Astrocyte (in vitro differentiated cells and primary cell): ENCODE results near the gene GIMAP7. TPM values are rescaled to one million over a fixed set of nuclear protein-coding genes. Genes with fewer than 3 reads are reported as not detected.

ENCODE experiments used
- DNase-seq: peaks from one replicate; pipeline ENCODE4 v3.0.0-alpha.2; 2010; ENCODE audit warnings: low read depth
- FAIRE-seq: peaks from 2 replicates; lab custom pipeline; 2011; peaks lifted over from hg19 to GRCh38; lab: Jason Lieb, UNC
- H2AFZ ChIP-seq: 2 replicates; pipeline ENCODE4 v1.6.0; 2012; ENCODE audit warnings: low read depth, low read length, inconsistent platforms
- H3K27ac ChIP-seq: 2 replicates; pipeline ENCODE4 v1.5.1; 2011; ENCODE audit warnings: low read depth, low read length, inconsistent platforms
- H3K27me3 ChIP-seq: 2 replicates; pipeline ENCODE4 v1.6.0; 2011; ENCODE audit warnings: low read length, inconsistent platforms; ENCODE audit not compliant: insufficient read depth
- H3K36me3 ChIP-seq: 2 replicates; pipeline ENCODE4 v1.5.1; 2011; ENCODE audit warnings: low read length, inconsistent platforms; ENCODE audit not compliant: insufficient read depth
- H3K4me1 ChIP-seq: 2 replicates; pipeline ENCODE4 v1.5.1; 2011; ENCODE audit warnings: low read length, inconsistent platforms; ENCODE audit not compliant: insufficient read depth
- H3K4me2 ChIP-seq: 2 replicates; pipeline ENCODE4 v1.6.0; 2012; ENCODE audit warnings: low read length, inconsistent platforms
- H3K4me3 ChIP-seq: 2 replicates; pipeline ENCODE4 v1.5.1; 2011; ENCODE audit warnings: low read depth, mild to moderate bottlenecking, low read length, inconsistent platforms; ENCODE audit not compliant: insufficient read depth
- H3K79me2 ChIP-seq: 2 replicates; pipeline ENCODE4 v1.6.0; 2012; ENCODE audit warnings: mild to moderate bottlenecking, low read length, inconsistent platforms; ENCODE audit not compliant: insufficient read depth
- H3K9ac ChIP-seq: 2 replicates; pipeline ENCODE4 v1.6.0; 2012; ENCODE audit warnings: mild to moderate bottlenecking, low read length, inconsistent platforms
- H3K9me3 ChIP-seq: 2 replicates; pipeline ENCODE4 v1.5.1; 2012; ENCODE audit warnings: low read depth, mild to moderate bottlenecking, low read length, inconsistent platforms; ENCODE audit not compliant: insufficient read depth
- H4K20me1 ChIP-seq: 2 replicates; pipeline ENCODE4 v1.6.0; 2012; ENCODE audit warnings: low read length, inconsistent platforms; ENCODE audit not compliant: insufficient read depth
- H3K27ac Mint-ChIP-seq: one replicate; pipeline ENCODE4 v1.8.0; 2021; ENCODE audit warnings: mild to moderate bottlenecking, mixed read lengths; ENCODE audit not compliant: unreplicated experiment
- H3K27me3 Mint-ChIP-seq: one replicate; pipeline ENCODE4 v1.8.0; 2021; ENCODE audit warnings: low read depth, mixed read lengths; ENCODE audit not compliant: unreplicated experiment
- H3K36me3 Mint-ChIP-seq: one replicate; pipeline ENCODE4 v1.8.0; 2021; ENCODE audit warnings: low read depth, mixed read lengths; ENCODE audit not compliant: unreplicated experiment
- H3K4me1 Mint-ChIP-seq: one replicate; pipeline ENCODE4 v1.8.0; 2021; ENCODE audit warnings: low read depth, mixed read lengths; ENCODE audit not compliant: unreplicated experiment
- H3K4me3 Mint-ChIP-seq: one replicate; pipeline ENCODE4 v1.8.0; 2021; ENCODE audit warnings: mild to moderate bottlenecking, moderate library complexity, mixed read lengths; ENCODE audit not compliant: unreplicated experiment
- H3K9me3 Mint-ChIP-seq: one replicate; pipeline ENCODE4 v1.8.0; 2021; ENCODE audit warnings: mild to moderate bottlenecking, mixed read lengths; ENCODE audit not compliant: unreplicated experiment
- CTCF ChIP-seq: IDR thresholded peaks from 2 replicates; pipeline ENCODE4 v1.5.1; 2011; ENCODE audit warnings: low read depth, mild to moderate bottlenecking, inconsistent platforms, low read length, moderate library complexity; ENCODE audit not compliant: insufficient read depth
- EZH2 ChIP-seq: IDR thresholded peaks from 2 replicates; pipeline ENCODE4 v1.6.1; 2012; ENCODE audit warnings: mild to moderate bottlenecking, low read length, inconsistent platforms; ENCODE audit not compliant: insufficient read depth
- total RNA-seq: library from RNA; stranded (reverse); gene quantifications from 2 replicates; pipeline ENCODE4 v1.2.1, GENCODE V29; 2021

Gene GIMAP7
- total RNA-seq, 1 donor from 2014 or later, result not detected

- H3K9ac ChIP-seq, result no peak overlapping the region
- DNase-seq (no peak), FAIRE-seq (no peak)
- no peak for TF ChIP-seq EZH2
- TF ChIP-seq CTCF, result no peak
- H3K4me1 ChIP-seq, result no peaks in the 10 kb centered on the region
- no peaks in the 10 kb centered on the region for H3K79me2 ChIP-seq
- Mint-ChIP-seq H3K9me3 (peaks cover 10% of the 10 kb centered on the region), H3K4me3 (no peak overlapping the region), H3K36me3 (no peaks in the 10 kb centered on the region), H3K4me1 (no peaks in the 10 kb centered on the region), H3K27me3 (peaks cover 3% of the 10 kb centered on the region), H3K27ac (no peak overlapping the region)
- no peak overlapping the region for H3K4me2 ChIP-seq
- no peak overlapping the region for H3K4me3 ChIP-seq
- H3K27me3 ChIP-seq, result no peaks in the 10 kb centered on the region
- H3K36me3 ChIP-seq, result no peaks in the 10 kb centered on the region
- H4K20me1 ChIP-seq, result no peaks in the 10 kb centered on the region
- peaks cover 4% of the 10 kb centered on the region for H3K9me3 ChIP-seq
- H2AFZ ChIP-seq, result no peak overlapping the region
- no peak overlapping the region for H3K27ac ChIP-seq
Measured at GRCh38 chr7:150565239-150565638, 50.6 kb downstream of the GIMAP7 start.

- Mint-ChIP-seq H3K4me1 (no peaks in the 10 kb centered on the region), H3K36me3 (no peaks in the 10 kb centered on the region), H3K9me3 (peaks cover 3% of the 10 kb centered on the region), H3K4me3 (no peak overlapping the region), H3K27ac (no peak overlapping the region), H3K27me3 (peaks cover 3% of the 10 kb centered on the region)
- Histone ChIP-seq H4K20me1 (no peaks in the 10 kb centered on the region), H3K9me3 (peaks cover 4% of the 10 kb centered on the region), H3K27ac (no peak overlapping the region), H3K79me2 (no peaks in the 10 kb centered on the region), H3K4me3 (no peak overlapping the region), H3K9ac (no peak overlapping the region), H2AFZ (no peak overlapping the region), H3K4me2 (no peak overlapping the region), H3K4me1 (no peaks in the 10 kb centered on the region), H3K27me3 (no peaks in the 10 kb centered on the region), H3K36me3 (no peaks in the 10 kb centered on the region)
- DNase-seq (no peak), FAIRE-seq (no peak)
- TF ChIP-seq EZH2 (no peak), CTCF (no peak)
Measured at GRCh38 chr7:150566123-150566522, 51.5 kb downstream of the GIMAP7 start.

GRCh38 chr7:150566572-150566971 is 51.9 kb downstream of the GIMAP7 start:
- H3K79me2 ChIP-seq, result no peaks in the 10 kb centered on the region
- H3K4me3 ChIP-seq, result no peak overlapping the region
- DNase-seq, result no peak
- H3K4me1 ChIP-seq, result no peaks in the 10 kb centered on the region
- TF ChIP-seq EZH2 (no peak), CTCF (no peak)
- H3K4me2 ChIP-seq, result no peak overlapping the region
- no peak overlapping the region for H3K9ac ChIP-seq
- H2AFZ ChIP-seq, result no peak overlapping the region
- FAIRE-seq, result no peak
- peaks cover 2% of the 10 kb centered on the region for H3K9me3 Mint-ChIP-seq
- H4K20me1 ChIP-seq, result no peaks in the 10 kb centered on the region
- no peak overlapping the region for H3K4me3 Mint-ChIP-seq
- no peaks in the 10 kb centered on the region for H3K36me3 ChIP-seq
- no peak overlapping the region for H3K27ac ChIP-seq
- no peaks in the 10 kb centered on the region for H3K27me3 ChIP-seq
- H3K9me3 ChIP-seq, result peaks cover 4% of the 10 kb centered on the region
- H3K36me3 Mint-ChIP-seq, result no peaks in the 10 kb centered on the region
- peaks cover 3% of the 10 kb centered on the region for H3K27me3 Mint-ChIP-seq
- H3K27ac Mint-ChIP-seq, result no peak overlapping the region
- H3K4me1 Mint-ChIP-seq, result no peaks in the 10 kb centered on the region
